Stimulated activated CD4-positive, alpha-beta T cell treated with anti-CD3 and anti-CD28 coated beads, Interleukin-1b, Interleukin-23, amount 100 ng/mL, for 1 hour (primary cell): ENCODE results near the gene FNBP1.

ENCODE experiments used
- DNase-seq, 2 donors: peaks; one replicate each; pipeline ENCODE4 v3.0.0-alpha.2; 2020; ENCODE audit warnings: low read depth in 2 of 2

FNBP1 gene

DNA sequence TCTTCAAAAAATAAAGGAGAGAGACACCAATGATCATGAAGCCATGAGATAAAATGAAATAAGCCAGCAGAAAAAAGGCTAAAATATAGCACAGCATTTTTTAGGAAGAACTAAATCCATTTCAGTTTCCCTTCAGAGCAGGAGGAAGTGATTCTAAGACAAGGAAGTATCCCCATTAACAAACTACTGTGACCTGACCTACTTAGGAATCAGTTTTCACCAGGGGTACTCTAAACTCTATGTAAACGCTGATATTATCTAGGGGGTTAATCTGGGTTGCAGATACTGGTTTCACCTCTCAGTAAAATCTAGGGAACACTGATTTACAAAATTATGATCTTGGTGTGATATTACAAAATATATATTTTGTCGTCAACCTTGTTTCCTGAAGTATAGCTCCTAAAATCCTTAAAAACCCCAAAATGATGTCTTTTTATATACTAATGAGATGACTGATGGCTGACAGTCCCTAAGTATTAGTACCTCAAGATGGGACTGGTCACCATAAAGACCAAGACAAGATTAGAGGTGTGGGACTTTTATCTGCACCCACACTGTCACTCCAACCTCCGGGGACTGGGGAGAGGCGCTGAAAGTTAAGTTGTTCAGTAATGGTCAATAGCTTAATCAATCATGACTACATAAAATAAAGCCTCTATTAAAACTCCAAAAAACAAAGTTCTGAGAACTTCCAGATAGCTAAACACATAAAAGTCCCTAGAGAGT is 2.9 kb upstream of the FNBP1 start:
- no peak for DNase-seq

GRCh38 chr9:130043654-130044623 is 950 bp upstream of the FNBP1 start:
- DNase-seq = no peak

DNA sequence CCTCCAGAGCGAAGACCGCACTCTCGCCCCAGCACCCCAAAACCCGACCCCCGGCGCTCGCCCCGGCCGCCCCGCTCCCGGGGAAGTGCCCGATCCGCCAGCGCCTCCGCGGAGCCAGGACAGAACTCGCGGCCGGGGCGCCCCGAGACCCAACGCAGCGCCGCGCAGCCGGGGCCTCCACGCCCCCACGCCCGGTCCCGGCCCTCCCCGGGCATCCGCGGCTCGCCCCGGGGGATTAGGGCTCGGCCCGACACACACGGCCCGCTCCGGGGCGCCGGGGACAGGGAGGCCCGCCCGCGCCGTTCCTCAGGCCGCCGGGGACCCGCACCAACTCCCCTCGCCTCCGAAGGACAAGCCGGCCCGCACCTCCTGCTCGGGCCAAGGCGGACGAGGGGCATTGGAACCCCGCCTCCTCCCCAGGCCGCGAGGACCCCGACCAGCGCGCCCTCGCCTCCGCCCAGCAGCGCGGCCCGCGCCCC is 544 bp downstream of the FNBP1 start:
- DNase-seq = no peak

DNA sequence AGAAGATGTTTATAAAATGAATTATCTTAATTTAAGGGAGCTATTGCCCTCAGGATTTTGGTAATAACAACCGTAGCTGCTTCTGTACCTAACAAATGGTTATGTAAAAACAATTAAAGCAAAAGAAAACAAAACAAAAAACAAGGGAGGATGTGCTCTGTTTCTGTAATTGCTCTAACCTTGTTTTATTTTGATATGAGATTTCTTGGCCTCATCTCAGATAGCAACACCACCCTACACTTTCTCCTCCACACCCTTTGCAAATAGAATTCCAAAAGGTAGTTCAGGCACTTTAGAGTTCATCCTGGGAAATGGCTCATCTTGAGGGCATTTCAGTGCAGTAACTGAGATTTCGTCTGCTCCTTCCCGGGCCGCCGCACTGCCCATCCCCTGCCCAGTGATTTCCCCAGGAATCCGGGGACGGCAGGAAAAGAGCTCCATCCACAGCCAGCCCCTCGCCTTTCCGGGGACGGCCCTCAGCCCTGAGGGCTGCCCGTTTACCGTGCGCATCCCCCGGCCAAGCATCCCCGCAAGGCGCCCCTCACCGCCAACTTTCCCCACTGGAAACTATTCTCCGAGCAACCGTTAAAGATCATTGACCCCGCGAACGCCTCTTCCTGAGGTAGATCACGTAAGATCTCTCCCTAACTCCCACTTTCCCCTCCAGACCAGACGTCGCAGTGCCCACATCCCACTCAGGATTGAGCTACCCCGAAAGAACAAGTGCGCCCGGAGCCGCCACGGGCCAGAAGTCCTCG is 1.2 kb downstream of the FNBP1 start:
- DNase-seq = no peak

DNA sequence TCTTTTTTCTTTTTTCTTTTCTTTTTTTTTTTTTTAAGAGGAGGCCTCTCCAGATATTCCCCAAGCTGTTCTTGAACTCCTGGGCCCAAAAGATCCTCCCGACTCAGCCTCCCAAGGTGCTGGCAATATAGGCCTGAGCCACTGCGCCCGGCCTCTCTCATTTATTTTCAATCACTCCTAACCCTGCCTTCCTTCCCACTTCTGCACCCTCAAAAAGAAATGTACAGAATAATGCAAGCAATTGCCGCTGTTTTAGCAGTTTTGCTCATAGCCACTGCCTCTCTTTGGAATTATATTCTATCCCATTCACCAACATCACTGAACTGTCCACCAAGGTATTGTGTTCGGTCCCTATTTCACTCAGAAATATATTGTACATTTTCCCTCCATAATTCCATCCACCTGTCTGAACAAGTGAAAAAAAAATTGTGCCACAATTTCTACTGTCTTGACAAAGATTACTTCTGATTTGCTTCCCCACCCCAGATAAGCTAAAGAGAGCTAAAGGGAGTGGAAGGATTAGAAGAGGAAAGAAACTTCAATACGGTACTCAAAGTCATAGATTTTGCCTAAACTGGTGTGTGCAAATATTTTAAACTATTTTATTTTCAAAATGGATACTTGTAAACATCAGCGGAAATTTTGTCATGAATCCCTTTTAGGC is 1.9 kb downstream of the FNBP1 start:
- no peak for DNase-seq

DNA sequence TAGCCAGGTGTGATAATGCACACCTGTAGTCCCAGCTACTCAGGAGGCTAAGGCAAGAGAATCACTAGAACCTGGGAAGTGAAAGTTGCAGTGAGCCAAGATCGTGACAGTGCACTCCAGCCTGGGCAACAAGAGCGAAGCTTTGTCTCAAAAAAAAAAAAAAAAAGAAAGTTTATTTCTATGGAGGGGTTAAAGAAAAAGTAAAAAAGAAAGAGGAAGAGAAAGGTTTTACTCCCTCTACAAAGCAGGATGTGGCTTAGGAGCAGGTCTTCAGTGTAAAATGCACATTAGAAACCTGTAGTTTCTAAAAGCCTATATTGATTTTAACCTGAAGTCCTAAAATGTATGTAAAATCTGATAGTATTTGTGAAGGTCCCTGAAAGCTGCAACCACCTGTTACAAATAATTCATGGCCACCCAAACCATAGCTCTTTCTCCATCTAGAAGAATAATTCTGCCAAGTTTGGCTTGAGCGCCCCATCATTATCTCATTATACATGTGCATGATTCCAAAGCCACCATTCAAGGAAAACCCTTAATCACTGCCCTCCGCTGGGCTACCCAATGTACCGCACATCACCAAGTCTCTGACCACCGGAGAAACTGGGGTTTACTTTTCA is 3.4 kb downstream of the FNBP1 start:
- no peak for DNase-seq

DNA sequence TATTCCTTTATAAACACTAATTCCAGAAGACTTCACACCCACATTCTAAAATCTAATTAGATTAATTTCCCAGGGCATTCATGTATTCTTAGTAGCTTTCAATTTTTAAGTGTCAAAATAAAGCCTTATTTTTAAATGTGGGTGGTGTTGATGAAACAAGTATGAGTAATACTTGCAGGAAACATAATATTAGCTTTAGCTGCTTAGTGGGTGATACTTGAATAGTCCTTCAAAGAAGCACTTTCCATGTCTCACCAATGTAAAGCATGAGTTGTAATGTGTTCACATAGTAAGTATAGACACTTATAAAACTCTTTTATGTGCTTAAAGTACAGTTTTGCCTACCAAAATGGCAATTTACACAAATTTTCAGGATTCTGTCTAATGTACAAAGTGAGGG is 6.9 kb downstream of the FNBP1 start:
- DNase-seq = no peak

DNA sequence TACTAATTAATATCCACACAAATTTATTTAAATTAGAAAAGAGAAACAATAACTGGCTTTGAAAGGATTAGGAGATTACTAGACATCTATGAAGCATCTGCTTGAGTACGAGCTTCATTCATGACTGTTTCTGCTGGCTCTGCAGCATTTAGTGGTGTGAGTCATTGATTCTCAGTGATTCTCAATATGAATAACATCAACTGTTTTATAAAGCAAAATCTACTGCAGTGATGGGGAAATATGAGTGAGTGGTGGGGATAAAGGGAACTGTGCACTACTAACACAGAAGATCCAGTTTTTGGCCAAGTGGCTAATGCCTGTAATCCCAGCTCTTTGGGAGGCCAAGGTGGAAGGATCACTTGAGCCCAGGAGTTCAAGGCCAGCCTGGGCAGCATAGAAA is 8.4 kb downstream of the FNBP1 start:
- DNase-seq = no peak

DNA sequence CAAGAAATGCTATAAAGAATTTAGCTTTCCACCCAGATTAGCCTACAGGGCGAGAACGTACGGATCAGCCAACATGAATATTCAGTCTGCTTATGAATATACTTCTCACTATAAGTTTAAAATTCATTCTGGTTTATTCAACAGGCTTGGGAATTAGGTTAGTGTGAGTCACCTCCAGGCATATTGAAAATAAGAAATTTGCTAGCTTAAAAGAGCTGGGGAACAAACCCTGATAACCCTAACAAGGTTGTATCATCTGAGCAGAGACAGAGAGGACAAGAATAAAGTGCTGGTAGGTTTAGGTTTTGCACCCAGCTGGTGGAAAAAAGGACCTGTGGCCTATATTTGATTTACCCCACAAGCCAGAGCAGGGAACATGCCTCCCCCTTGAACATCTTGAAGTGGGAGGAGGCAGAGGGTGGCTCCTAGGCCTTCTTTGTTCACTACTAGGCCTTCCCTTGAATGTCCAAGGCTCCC is 12.3 kb downstream of the FNBP1 start:
- DNase-seq = no peak

GRCh38 chr9:130029223-130029973 is 13.6 kb downstream of the FNBP1 start:
- no peak for DNase-seq

DNA sequence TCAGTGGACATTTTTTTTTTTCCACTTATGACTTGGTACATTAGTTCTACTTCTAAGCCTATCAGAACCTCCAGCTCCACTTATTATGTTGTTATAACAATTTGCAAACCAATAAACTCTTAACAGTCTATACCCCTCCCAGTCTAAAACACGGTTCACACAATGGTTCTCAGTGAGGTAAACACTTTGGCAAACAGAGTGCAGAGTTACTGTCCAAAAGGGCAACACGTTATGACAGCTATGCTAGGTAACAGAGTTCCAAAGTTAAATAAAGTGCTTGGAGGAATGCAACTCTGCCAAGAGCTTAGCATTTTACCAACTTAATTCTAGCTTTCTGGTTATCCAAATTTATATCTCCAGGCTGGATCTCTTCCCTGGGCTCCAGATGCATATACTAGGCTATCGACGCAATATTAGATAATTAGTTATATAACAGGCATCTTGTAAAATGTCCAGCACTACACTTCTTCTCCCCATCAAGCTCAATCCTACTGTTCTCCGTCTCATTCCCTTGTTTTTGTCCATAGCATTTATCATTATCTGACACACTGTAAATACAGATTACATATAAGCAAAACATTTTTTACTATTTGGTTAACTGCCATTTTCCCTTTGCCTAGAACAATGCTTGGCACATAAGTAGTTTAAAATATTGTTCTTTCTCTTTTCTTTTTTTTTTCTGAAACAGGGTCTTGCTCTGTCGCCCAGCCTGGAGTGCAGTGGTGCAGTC is 14.3 kb downstream of the FNBP1 start:
- no peak for DNase-seq

GRCh38 chr9:130027533-130028365 is 15.2 kb downstream of the FNBP1 start:
- DNase-seq = no peak

GRCh38 chr9:130026583-130027340 is 16.2 kb downstream of the FNBP1 start:
- no peak for DNase-seq

- DNase-seq = no peak
Observed at GRCh38 chr9:130024597-130024994, 18.4 kb downstream of the FNBP1 start.

DNA sequence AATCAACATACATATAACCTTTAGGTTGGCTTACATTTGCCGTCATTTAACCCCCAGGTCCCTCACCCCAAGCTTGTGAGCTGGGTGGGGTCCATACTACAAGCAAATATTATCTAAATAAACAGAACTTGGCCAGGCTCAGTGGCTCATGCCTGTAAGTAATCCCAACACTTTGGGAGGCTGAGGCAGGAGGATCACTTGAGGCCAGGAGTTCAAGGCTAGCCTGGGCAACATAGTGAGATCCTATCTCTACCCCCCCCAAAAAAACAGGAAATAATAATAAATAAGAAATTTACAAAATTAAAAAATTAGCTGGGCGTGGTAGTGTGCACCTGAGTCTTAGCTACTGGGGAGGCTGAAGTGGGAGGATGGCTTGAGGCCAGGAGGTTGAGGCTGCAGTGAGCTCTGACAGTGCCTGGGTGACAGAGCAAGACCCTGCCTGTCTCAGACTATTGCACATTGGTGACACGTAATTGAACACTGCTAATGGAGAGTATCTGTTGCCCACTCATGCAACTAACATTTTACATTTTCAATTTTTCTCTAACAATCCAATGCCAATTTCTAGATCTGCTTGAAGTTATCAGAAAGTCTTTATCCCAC is 18.9 kb downstream of the FNBP1 start:
- DNase-seq = no peak

GRCh38 chr9:130023144-130023787 is 19.7 kb downstream of the FNBP1 start:
- no peak for DNase-seq

GRCh38 chr9:130022566-130023143 is 20.3 kb downstream of the FNBP1 start:
- DNase-seq = no peak
